Fibroblast of gingiva (primary cell): ENCODE results near the gene SLC38A10.
A peak's percentile ranks its signal among the peaks of the same experiment; 100 is the strongest.

ENCODE experiments used
- DNase-seq: peaks from one replicate; pipeline ENCODE4 v3.0.0-alpha.2; 2011; ENCODE audit warnings: low read depth

SLC38A10 gene

DNA sequence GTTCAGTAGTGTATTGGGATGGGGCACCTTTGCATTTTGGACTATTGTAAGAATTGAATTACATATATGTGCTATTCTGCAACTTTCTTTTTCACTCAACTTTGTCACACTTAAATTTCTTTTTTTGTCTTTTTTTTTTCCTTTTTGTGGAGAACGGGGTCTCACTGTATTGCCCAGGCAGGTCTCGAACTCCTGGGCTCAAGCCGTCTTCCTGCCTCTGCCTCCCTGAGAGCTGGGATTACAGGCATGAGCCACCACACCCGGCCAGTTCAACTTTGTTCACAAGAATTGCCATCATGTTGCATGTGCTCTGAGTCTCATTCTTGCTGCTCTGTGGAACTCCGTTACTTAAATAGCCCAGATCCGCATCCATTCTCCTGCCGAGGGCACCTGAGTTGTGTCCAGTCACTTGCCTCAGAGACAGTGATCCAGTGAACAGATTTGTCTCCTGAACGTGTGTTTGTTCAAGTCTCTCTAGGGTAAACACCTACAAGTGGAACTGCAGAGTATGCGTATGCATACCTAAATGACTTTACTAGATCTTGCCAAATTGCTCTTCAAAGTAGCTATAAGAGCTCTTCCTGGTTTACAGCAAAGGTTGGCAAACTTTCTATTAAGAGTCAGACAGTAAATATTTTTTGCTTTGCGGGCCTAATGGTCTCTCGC is 3.4 kb upstream of the SLC38A10 start:
- no peak for DNase-seq

DNA sequence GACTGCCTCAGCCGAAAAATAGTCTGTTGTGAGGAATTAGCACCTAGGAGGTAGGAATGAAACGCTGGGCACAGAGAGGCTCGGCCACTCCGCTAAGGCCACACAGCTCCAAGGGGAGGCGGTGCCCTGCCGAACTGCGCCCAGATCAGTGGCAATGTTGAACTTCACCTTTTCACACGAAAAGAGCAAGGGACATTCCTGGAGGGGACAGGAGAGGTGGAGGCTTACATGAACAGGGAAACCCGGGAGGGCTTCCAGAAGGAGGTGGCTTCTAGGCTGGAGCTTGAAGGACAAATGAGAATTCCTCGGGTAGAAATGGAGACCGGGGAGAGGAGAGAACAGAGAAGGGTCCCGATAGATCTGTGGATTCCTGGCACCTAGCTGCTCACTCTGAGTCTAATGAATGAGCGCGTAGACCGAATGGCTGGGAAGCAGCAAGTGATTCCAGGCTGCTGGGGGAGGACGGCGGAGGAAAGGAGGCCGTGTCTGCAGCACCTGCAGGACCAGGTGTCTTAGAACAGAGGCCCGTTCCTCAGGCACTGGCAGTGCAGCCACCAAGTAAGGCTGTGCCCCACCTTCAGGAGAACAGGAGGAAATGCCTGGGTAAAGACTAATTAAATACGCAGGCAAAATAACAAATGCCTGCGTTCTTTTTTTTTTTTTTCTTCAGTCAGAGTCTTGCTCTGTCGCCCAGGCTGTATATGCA is 722 bp upstream of the SLC38A10 start:
- peak; percentile 26 for DNase-seq

DNA sequence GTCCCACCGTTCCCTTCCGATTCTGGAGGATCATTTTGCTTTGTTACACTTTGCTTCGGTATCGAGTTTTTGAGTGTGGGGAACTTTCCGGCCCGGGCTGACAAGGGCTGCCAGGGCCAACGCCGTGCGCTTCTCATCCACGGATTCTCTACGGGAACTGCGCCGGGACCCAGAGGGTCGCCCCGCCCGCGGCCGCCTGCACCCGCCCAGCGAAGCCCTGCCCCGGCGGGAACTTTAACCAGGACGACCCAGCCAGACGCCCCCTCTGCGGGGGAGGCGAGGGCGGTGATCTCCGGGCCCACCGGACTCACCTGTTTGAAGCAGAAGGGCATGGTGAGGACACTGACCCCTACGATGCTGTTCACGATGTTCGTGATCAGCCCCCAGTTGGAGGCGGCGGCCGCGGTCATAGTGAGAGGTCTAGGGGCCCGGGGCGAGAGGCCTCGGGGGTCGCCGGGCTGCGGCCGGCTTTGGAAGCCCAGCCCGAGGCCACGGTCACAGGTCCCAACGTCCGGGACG is 536 bp downstream of the SLC38A10 start:
- no peak for DNase-seq

DNA sequence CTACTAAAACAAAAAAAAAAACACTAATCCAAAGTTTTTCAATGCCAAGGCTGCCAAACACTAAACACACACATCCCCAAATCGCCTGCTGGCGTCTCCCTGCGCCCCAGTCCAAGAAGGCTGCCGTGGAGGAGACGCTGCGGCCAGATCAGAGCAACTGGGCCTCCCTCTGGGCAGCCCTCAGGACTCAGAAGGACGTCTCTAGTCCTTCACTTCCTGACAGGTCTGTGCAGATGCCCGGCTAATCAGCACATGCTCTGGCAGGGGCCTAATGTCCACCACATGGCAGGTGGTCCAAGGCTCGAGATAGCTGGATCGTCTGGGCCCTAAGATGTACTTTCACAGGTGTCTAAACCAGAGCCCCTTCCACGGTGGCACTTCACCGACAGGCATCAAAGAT is 2.7 kb downstream of the SLC38A10 start:
- no peak for DNase-seq

DNA sequence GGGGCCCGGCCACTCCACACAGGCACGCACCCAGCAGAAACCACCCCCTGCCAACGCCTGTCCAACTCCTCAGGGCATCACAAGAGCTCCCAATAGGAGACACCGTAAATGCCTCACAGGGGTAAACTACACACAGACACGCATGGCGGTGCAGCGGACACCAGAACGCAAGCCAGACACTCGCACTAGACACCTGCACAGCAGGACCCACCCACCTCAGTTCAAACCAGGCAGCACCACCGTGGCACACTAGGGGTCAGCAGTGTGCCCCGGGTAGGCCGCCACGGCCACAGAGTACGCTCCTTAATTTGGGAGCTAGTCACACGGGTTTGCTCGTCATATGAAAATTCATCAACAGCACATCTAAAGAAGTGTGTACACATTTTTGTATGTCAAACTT is 3.4 kb downstream of the SLC38A10 start:
- DNase-seq: peak; percentile 48

DNA sequence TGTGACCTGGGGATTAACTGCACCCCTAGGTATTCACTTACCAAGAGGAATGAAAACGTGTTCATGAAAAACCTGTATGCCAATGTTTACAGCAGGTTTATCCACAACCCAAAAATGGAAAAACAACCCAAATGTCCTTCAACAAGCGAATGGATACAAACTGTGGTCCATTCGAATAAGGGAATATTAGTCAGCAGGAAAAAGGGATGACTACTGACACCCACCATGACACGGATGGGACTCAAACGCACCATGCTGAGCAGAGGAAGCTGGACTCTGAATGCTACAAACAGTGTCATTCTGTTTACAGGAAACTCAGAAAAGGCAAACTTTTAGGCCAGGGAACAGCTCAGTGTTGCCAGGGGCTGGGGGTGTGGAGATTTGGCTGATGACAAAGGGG is 4.9 kb downstream of the SLC38A10 start:
- no peak for DNase-seq

DNA sequence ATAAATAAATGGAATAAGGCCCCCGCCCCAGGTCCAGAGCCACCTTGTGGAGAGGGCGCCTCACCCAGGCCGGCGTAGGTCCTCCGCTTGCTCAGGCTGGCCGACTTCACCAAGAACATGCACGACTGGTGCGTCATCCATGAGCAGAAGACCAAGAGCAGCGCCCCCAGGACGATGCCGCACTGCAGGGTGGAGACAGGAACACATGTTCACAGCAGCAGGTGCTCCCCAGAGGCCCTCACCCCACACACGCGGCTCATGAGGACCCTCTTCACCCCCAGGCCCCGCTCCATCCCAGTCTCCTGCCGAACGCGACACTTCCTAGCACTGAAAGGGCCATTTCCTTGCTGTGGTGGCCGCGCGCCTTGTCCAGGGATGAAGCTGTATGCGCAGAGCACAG is 5.5 kb downstream of the SLC38A10 start:
- no peak for DNase-seq

DNA sequence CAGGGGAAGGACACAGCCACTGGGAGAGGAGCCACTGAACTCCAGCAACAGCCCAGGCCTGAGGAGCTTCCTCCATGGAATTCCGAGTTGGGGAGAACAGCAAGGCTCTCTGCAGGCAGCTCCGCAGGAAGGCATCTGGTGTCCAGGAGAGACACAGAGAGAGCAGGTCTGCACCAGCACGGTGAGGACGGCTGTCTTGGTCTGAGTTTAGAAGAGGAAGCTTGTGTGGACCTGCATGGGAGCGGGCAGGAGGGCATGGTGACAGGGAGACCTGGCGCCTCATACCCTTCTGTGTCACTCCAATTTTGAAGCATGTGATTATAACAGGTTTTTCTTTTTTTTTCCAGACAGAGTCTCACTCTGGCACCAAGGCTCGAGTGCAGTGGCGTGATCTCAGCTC is 6.4 kb downstream of the SLC38A10 start:
- no peak for DNase-seq

DNA sequence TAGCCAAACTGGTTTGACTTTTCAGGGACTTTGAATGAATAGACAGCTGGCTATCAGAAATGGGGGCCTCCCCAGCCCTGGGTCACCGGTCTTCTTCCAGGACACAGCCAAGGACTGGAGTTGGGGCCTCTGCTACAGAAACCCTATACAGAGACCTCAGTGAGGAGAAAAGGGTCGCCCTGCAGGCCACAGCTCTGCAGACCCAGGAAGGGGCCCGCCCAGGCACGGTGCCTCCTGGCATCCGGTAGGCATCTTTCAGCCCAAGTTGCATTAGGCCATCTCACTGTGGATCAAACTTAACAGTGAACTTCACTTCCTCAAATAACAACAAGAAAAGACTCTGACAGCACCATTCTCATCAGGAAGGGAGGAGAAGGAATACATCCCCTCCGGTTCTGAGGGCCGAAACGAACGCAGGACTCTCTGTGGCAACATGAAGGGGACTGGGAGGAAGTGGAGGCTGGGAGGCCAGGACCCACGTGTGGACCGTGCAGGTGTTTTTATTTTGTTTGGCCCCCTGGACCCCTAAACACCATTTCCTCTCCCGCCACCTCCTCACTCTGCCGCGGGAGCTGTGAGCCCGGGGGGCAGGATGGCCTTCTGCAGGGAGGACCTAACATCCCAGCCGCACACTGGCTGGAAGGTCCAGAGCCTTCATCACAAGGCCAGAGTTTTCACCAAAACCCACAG is 7.2 kb downstream of the SLC38A10 start:
- DNase-seq: no peak

DNA sequence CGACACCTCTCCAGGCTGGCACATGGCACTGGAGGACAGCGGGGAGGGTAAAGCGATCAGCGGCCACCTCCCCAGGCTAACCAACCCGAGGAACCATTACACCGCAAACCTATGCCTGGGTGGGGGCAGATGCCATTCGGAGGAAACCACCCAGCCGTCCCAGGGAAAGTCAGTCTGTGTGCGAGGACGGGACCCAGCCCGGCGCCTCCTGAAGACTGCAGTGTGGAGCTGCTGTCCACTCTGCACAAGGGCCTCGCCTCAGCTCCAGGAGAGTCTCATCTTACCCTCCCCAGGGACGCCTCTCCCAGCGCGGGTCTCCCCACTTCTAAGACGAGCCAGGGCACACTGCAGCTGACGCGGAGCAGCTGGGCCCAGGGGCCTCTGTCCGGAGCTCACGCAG is 8.0 kb downstream of the SLC38A10 start:
- no peak for DNase-seq

DNA sequence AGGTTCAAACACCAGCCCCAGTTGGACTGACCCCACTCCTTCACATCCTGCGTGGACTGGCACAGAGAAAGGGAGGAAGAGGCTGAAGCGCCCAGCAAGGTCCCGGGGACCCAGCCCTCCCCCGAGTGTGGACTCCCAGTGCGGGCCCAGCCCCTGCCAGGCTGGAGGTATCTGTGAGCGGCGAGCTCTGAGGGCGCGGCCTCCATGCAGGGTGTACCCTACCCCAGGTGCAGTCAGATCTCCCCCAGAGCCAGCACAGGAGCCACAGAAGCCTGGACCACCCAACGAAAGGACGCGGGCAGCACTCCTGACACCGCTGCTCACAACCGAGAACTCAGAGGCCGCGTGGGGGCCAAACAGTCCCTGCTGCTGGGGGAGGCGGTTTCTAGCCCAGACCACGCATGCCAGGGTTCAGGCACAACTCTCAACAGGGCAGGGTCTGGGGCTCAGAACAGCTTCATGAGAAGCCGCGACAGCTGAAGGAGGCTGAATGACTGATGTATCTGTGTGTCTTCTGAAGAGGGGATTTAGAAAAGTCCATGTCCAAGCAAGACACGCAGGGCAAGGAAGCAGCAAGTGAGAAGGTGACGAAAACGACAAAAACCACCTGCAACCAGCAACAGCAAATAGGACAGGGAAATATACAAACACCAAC is 8.5 kb downstream of the SLC38A10 start:
- no peak for DNase-seq

DNA sequence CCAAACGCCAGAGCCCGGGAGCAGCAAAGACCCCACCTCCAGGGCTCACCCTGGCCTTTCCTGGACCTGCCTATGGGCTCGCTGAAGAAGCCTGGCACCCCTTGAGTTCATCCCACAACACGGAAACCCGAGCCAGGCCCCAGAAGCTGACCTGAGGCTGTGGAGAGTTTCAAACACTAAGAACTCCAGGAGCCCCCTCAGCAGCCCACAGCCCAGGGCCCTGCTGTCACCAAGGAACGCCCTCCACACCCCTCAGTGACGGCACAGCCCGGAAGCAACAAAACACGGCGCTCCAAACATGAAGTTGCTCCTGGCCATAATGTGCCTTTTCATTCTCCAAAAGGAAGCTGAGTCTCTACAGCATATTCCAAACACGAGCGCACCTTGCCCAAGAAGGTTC is 9.2 kb downstream of the SLC38A10 start:
- DNase-seq: no peak

DNA sequence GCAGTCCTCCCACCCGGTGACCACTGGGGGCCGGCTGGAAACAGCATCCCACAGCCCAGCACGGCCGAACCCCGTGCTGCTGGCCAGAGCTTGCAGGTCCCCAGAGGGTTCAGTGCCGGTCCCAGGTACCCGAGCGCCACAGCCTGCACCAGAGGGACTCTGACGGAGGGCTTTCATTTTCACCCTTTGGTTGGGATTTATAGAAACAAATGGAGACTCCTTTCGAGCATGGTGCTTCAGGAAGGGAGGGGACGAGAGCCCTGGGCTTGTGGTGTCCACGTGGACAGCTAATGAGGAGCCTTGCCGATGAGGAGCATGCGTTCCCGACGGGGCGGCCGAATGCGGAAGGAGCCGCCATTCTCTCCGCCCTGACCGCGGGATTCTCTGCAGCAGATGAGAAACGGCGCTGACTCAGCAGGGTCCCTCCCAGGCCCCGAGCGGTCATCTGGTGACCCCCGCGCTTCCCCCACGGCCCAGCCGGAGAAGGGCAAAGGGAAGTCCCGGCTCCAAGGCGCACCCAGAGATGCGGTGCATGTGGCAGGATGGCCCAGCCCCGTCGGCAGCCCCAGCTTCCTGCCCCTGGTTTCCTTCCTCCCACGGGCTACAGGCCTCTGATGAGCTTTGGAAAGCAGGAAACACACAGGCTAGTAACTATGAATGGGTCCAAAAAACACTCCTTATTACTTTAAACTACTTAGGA is 9.8 kb downstream of the SLC38A10 start:
- peak; percentile 35 for DNase-seq

DNA sequence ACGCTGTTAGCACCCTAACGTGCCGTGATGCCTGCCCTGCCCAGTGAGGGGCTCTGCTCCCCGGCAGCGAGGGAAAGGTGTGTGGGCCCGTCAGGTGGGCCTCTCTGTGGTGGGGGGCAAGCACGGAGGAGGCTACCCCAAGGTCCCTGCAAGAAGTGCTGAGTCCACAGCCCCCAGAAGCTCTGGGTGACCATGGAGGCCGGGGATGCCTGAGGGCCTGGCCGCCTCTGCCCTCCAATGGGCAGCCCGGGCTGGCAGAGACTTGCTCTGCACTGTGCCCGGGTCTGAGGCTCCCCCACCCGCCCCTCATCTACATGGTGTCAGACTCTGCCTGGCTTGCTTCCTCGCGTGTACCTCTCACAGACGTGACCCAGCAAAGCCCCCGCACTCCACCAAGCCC is 12.2 kb downstream of the SLC38A10 start:
- DNase-seq: no peak

DNA sequence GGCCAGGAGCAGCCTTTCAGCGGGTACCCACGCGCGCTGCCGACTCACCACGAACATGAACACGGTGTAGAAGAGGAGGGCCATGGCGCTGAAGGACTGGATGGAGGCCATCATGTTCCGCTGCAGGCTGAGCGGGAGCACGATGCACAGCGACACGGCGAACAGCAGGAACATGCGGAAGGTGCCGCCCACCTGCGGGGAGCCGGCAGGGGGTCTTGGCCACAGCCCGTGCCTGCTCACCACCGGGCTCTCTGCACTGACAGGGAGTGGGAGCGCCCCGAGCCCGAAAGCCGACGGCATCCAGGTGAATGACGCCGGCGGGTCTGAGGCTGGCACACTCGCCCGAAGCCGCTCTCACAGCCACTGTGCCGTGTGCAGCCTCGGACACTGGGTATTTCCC is 13.0 kb downstream of the SLC38A10 start:
- DNase-seq: no peak

DNA sequence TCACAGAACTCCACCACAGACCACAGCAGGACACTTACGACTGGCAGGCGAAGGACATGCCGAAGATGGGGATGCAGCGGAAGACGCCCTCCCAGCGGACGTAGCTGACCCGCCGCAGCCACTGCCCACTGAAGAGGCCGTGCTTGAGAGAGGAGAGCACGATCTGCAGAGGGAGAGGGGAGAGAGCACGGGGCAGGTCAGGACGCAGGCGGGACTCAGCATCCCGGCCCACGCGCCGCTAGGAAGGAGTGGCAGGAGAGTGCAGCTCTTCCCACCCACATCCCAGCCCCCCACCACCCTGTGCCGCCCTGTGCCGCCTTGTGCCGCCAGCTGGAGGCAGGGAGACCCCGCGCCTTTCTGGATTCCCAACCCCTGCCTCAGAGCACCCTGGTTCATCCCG is 14.5 kb downstream of the SLC38A10 start:
- DNase-seq: no peak

DNA sequence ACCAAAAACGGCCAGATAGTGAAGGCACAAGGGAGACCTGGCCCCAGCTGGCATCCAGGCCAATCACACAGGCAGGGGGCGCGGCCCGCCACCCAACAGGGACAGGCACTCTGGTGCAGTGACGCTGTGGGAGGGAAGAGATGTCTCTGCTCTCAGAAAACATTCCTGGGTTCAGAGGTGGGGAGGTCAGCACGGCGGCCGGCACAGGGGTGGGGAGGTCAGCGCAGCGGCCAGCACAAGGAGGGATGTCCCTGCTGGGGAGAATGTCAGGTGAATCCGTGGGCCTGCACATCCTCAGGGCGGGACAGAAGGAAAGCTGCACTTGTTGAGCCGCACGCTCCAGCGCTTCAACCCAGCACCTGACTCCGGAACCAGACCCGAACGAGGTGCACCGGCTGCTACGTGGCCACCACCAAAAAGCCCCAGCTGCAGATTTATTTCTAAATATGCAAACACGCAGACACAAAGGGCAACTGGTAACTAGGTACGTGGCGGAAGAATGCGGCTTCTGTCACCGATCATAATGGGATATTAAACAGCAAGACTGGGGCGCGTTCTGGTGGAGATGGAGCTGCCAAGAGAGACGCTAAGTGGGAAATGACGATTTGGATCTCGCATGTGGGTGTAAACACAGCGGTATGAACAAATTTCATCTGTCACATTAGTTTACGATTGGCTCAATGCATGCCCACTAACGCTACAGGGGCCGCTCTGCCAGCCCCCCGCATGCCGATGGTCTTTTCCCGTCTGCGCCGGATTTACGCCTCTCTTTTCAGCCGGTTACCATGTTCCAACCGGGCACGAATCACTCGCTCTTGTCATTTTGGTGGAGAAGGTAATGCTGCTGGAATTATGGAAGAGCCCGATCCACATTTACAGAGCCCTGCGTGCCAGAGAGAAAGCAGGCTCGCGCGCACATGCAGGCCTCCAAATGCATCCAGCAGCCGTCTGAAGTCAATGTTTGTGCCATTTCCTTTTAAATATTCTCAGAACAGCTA is 15.5 kb downstream of the SLC38A10 start:
- no peak for DNase-seq

DNA sequence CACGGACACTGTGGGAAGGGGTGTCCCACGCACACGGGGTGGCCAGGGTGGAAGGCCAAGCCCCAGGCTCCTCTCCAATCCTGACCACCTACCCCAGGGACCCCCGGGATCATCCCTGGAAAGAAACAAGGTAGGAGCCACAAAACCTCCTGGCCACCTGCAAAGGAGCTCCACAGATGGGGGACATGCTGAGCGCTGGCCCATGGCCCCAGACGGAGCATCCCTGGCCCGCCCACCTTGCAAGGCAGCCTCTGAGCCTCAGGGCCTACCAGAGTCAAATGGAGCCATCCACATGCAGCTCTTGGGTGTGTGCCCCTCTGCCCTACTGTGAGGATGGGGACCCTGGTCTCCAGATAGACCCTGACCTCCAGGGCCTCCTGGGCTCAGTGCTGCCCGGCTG is 16.3 kb downstream of the SLC38A10 start:
- no peak for DNase-seq

DNA sequence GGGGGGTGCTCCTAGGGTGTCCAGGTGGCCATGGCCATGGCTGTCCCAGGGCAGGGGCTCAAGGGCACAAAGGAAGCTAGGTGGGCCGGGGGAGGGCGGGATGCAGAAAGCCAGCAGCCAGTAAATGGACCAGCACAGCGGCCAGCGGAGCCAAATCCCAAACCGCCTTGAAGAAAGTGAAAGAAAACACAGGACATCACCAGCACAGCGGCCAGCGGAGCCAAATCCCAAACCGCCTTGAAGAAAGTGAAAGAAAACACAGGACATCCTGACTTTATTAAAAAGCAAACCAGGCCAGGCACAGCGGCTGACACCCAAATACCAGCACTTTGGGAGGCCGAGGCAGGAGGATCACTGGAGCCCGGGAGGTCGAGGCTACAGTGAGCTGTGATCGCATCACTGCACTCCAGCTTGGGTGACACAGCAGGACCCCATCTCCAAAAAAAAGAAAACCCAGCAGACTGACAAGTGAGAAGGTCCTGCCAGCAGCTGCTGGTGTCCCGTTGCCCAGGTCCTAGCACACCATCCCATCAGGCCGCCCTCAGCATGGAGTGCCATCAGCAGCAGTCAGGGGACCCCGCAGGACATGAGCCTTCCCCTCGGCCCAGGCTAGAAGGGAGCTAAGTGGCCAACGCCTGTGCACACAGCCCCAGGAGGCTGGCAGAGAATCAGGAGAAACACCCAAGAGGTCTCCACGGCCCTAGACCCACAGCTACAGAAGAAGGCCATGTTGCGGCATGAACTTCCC is 17.0 kb downstream of the SLC38A10 start:
- DNase-seq: no peak

DNA sequence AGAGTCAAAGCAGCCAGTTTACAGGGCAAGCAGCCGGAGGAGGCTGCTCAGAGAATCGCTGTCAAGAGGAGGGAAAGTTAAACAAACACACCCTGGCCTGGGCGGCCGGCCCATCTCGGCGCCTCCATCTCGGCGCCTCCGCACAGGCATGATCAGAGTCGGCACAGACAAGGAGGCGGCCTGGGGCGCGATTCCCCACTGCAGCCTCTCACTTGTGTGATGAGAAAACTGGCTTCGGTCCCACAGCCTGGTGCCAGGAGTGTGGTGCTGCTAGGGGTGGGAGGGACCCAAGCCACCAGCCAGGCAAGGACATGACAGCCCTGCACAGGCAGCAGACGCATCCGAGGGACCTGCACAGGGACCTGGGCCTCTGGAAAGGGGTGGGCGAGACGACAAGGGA is 17.7 kb downstream of the SLC38A10 start:
- DNase-seq: no peak
